Measurements from ENCODE around the gene SUFU.
"Not testable (repeated sequence)": the region's sequence is repeated elsewhere in the genome, so short reads cannot be mapped to it uniquely, and the experiment has no call there.

Gene SUFU

GRCh38 chr10:102511583-102512274, 8.0 kb downstream of the SUFU start:
- peaks cover 40% of the 10 kb centered on the region for H3K4me1 Mint-ChIP-seq (ENCODE audit: low read depth)
- H3K9me3 Mint-ChIP-seq = no peaks in the 10 kb centered on the region
- peak overlapping the region; percentile 74 for H3K27ac Mint-ChIP-seq
- intact Hi-C loops (cut with micrococcal nuclease) = no loop called here
- H3K36me3 Mint-ChIP-seq (ENCODE audit: low read depth) = peaks cover 96% of the 10 kb centered on the region
- H3K4me3 Mint-ChIP-seq = no peak overlapping the region
- H3K27me3 Mint-ChIP-seq = no peaks in the 10 kb centered on the region

GRCh38 chr10:102514487-102515311, 10.9 kb downstream of the SUFU start:
- intact Hi-C loops (cut with micrococcal nuclease) = no loop called here
- Mint-ChIP-seq H3K27ac (no peak overlapping the region), H3K36me3 (ENCODE audit: low read depth) (peaks cover 97% of the 10 kb centered on the region), H3K4me3 (no peak overlapping the region), H3K27me3 (no peaks in the 10 kb centered on the region), H3K4me1 (ENCODE audit: low read depth) (peaks cover 23% of the 10 kb centered on the region), H3K9me3 (no peaks in the 10 kb centered on the region)

- Mint-ChIP-seq H3K27me3 (no peaks in the 10 kb centered on the region), H3K4me1 (ENCODE audit: low read depth) (peaks cover 20% of the 10 kb centered on the region), H3K27ac (no peak overlapping the region), H3K4me3 (no peak overlapping the region), H3K9me3 (no peaks in the 10 kb centered on the region), H3K36me3 (ENCODE audit: low read depth) (peaks cover 95% of the 10 kb centered on the region)
- intact Hi-C loops (cut with micrococcal nuclease) = no loop called here
Observed at GRCh38 chr10:102515724-102516123, 12.0 kb downstream of the SUFU start.

GRCh38 chr10:102517553-102517952, 13.8 kb downstream of the SUFU start:
- Mint-ChIP-seq H3K27ac (no peak overlapping the region), H3K27me3 (no peaks in the 10 kb centered on the region), H3K4me3 (no peak overlapping the region), H3K36me3 (ENCODE audit: low read depth) (peaks cover 95% of the 10 kb centered on the region), H3K9me3 (no peaks in the 10 kb centered on the region), H3K4me1 (ENCODE audit: low read depth) (peaks cover 7% of the 10 kb centered on the region)
- intact Hi-C loops (cut with micrococcal nuclease) = no loop called here

DNA sequence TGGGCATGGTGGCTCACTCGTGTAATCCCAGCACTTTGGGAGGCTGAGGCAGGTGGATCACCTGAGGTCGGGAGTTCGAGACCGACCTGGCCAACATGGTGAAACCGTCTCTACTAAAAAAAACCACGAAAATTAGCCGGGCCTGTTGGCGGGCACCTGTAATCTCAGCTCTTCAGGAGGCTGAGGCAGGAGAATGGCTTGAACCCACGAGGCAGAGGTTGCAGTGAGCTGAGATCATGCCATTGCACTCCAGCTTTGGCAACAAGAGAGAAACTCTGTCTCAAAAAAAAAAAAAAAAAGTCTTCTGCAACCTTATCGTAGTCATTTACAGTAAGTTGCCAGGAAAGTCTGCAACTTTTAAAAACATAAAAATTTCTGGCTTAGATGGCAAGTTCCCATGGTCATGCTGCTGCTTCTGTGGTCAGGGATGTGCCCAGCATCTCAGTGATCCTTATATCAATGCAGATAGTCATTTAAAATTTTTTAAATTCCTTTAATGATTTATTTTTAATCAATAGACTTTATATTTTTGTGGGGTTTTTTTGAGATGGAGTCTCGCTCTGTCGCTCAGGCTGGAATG, 15.6 kb downstream of the SUFU start:
- intact Hi-C loops (cut with micrococcal nuclease) = no loop called here
- H3K9me3 Mint-ChIP-seq = no peaks in the 10 kb centered on the region
- H3K27me3 Mint-ChIP-seq = no peaks in the 10 kb centered on the region
- H3K4me1 Mint-ChIP-seq (ENCODE audit: low read depth) = peaks cover 7% of the 10 kb centered on the region
- H3K27ac Mint-ChIP-seq = no peak overlapping the region
- no peak overlapping the region for H3K4me3 Mint-ChIP-seq
- peaks cover 95% of the 10 kb centered on the region for H3K36me3 Mint-ChIP-seq (ENCODE audit: low read depth)

DNA sequence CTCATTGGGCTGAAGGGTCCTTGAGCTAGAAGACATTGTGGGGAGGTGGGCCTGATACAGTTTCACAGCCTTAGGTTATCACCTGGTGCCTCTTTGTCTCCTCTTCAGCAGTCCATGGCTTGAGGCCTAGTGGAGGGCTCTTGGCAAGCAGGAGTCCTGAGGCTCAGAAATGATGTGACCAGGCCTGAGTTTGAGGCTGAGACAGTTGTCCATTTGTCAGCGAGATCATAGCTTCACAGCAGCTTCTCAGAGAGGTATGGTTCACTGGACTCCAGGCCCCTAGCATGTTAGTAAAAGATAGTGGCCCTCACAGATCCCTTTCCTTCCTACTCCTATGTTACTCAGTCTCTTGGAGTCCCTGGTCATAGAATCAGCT, 19.1 kb downstream of the SUFU start:
- Mint-ChIP-seq H3K27ac (no peak overlapping the region), H3K9me3 (no peaks in the 10 kb centered on the region), H3K4me1 (ENCODE audit: low read depth) (peaks cover 4% of the 10 kb centered on the region), H3K36me3 (ENCODE audit: low read depth) (peaks cover 93% of the 10 kb centered on the region), H3K27me3 (no peaks in the 10 kb centered on the region), H3K4me3 (no peak overlapping the region)
- intact Hi-C loops (cut with micrococcal nuclease) = no loop called here

DNA sequence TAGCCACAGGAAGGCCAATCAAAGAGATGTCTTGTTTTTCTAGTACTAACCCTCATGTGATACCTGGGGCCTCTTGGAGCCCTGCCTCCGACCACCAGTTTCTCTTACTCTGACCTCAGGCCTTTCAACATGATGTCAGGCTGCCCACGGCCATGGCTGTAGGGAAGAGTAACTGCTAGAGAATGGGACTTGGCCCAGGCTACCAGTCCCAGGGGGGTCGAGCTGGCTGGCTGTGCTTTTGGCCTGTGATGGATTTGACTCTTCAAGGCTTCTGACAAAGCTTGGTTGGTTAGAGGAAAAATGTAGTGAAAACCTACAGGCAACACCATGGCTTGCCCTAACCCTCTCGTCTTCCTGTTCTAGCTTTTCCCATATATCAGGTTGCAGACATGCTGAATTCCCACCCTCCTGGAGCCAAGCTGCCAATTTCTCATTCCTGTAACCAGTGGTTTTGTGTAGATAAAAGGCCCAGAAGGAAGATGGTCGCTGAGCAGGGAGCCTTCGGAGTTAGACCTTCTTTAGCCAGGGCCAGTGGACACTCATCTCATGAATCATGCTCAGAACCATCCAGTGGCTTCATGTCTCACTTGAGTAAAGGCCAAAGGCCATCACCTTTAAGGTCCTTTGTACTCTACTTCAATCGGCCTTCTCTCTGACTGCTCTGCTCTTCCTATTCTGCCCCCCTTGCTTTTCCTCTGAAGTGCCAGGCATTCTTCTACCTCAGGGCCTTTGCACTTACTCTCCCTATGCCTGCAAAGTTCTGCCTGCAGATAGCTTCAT, 19.7 kb downstream of the SUFU start:
- Mint-ChIP-seq H3K27me3 (no peaks in the 10 kb centered on the region), H3K36me3 (ENCODE audit: low read depth) (peaks cover 91% of the 10 kb centered on the region), H3K4me1 (ENCODE audit: low read depth) (peaks cover 4% of the 10 kb centered on the region), H3K27ac (no peak overlapping the region), H3K9me3 (no peaks in the 10 kb centered on the region), H3K4me3 (no peak overlapping the region)
- intact Hi-C loops (cut with micrococcal nuclease) = no loop called here

- H3K4me3 Mint-ChIP-seq = no peak overlapping the region
- H3K27ac Mint-ChIP-seq = no peak overlapping the region
- H3K4me1 Mint-ChIP-seq (ENCODE audit: low read depth) = peaks cover 4% of the 10 kb centered on the region
- H3K27me3 Mint-ChIP-seq = no peaks in the 10 kb centered on the region
- H3K36me3 Mint-ChIP-seq (ENCODE audit: low read depth) = peaks cover 89% of the 10 kb centered on the region
- H3K9me3 Mint-ChIP-seq = no peaks in the 10 kb centered on the region
- intact Hi-C loops (cut with micrococcal nuclease) = no loop called here
Observed at GRCh38 chr10:102524746-102525145, 21.0 kb downstream of the SUFU start.

- Mint-ChIP-seq H3K27me3 (no peaks in the 10 kb centered on the region), H3K27ac (no peak overlapping the region), H3K4me1 (ENCODE audit: low read depth) (peaks cover 10% of the 10 kb centered on the region), H3K9me3 (no peaks in the 10 kb centered on the region), H3K36me3 (ENCODE audit: low read depth) (peaks cover 71% of the 10 kb centered on the region), H3K4me3 (no peak overlapping the region)
- intact Hi-C loops (cut with micrococcal nuclease) = no loop called here
Observed at GRCh38 chr10:102527546-102527945, 23.8 kb downstream of the SUFU start.

DNA sequence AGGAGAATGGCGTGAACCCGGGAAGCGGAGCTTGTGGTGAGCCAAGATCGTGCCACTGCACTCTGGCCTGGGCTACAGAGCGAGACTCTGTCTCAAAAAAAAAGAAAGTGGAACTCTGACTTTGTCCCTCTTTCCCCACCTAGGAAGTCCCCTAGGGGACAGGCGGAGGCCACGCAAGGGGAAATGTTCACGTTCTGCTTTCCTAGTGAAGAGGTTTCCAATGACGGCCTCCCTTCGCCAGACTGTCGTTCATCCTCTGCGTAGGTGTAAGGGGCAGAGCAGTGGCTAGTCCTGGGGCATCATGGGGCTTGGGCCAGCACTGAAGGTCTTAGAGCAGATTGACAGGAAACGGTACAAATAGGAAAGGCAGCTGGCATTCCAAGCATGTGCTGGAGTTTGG, 30.6 kb downstream of the SUFU start:
- Mint-ChIP-seq H3K4me3 (peak overlapping the region; percentile 9), H3K9me3 (no peaks in the 10 kb centered on the region), H3K27me3 (no peaks in the 10 kb centered on the region), H3K27ac (peak overlapping the region; percentile 74), H3K4me1 (ENCODE audit: low read depth) (peaks cover 55% of the 10 kb centered on the region), H3K36me3 (ENCODE audit: low read depth) (peaks cover 53% of the 10 kb centered on the region)
- intact Hi-C loops (cut with micrococcal nuclease) = no loop called here

DNA sequence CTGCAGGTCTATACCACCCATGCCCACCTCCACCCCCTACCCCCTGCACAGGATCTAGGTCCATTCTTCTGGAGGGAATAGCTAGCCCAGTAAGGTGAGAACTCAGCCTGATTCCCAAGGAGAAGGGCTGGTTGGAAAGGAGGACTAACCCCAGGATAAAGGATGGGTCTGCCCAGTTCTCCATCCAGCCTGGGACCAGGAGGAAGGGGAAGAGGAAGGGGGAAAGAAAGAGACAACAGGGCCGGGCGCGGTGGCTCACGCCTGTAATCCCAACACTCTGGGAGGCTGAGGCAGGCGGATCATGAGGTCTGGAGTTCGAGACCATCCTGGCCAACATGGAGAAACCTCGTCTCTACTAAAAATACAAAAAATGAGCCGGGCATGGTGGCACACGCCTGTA, 31.2 kb downstream of the SUFU start:
- Mint-ChIP-seq H3K4me1 (ENCODE audit: low read depth) (peaks cover 55% of the 10 kb centered on the region), H3K27ac (peak overlapping the region; percentile 74), H3K36me3 (ENCODE audit: low read depth) (peaks cover 47% of the 10 kb centered on the region)
- H3K27me3 Mint-ChIP-seq; H3K4me3 Mint-ChIP-seq; intact Hi-C loops (cut with micrococcal nuclease); H3K9me3 Mint-ChIP-seq: not testable (repeated sequence)

DNA sequence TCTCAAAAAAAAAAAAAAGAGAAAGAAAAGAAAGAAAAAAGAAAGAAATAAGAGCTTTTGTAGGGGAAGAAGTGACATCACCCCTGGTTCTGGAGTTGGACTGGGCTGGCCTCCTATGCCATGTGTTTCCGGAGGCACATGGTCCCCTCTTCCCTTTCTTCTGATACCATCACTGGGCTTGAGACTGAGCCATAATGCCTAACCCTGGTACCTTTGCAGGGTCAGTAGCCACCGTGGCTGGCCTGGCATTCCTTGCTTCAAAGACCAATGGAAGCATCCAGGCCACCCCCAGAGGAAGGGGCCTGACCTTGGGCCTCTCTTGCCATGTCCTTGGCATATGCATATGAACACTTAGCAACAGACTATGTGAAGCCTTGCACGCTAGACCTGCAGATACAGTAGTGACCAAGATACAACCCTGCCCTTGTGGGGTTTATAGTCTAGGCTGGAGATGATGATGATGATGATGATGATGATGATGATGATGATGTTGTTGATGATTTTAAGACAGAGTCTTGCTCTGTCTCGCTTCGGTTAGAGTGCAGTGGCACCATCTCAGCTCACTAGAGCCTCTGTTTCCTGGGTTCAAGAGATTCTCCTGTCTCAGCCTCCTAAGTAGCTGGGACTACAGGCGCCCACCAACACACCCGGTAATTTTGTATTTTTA, 31.8 kb downstream of the SUFU start:
- peaks cover 55% of the 10 kb centered on the region for H3K4me1 Mint-ChIP-seq (ENCODE audit: low read depth)
- H3K27me3 Mint-ChIP-seq = no peaks in the 10 kb centered on the region
- H3K9me3 Mint-ChIP-seq = no peaks in the 10 kb centered on the region
- peak overlapping the region; percentile 74 for H3K27ac Mint-ChIP-seq
- peaks cover 46% of the 10 kb centered on the region for H3K36me3 Mint-ChIP-seq (ENCODE audit: low read depth)
- intact Hi-C loops (cut with micrococcal nuclease) = no loop called here
- no peak overlapping the region for H3K4me3 Mint-ChIP-seq

DNA sequence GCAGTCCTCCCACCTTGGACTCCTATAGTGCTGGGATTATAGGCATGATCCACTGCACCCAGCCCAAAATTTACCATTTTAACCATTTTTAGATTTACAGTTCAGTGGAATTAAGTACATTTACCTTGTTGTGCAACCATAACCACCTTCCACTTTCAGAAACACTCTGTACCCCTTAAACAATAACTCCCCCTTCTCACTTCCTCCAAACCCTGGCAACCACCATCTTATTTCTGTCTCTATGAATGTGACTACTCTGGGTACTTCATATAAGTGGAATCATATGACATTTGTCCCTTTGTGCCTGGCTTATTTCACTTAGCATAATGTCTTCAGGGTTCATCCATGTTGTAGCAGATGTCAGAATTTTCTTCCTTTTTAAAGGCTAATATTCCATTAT, 33.6 kb downstream of the SUFU start:
- Mint-ChIP-seq H3K27me3 (no peaks in the 10 kb centered on the region), H3K36me3 (ENCODE audit: low read depth) (peaks cover 58% of the 10 kb centered on the region), H3K4me1 (ENCODE audit: low read depth) (peaks cover 51% of the 10 kb centered on the region), H3K27ac (peak overlapping the region; percentile 25), H3K9me3 (no peaks in the 10 kb centered on the region), H3K4me3 (no peak overlapping the region)
- intact Hi-C loops (cut with micrococcal nuclease) = no loop called here

Data from dendritic cell treated with granulocyte-macrophage colony-stimulating factor and Interleukin-4, amounts not matched to agents 40 ng/mL and 50 ng/mL, for 4 days (primary cell).